PC-9 (cell line): ENCODE results near the gene GUCY1A2.
"Not testable (repeated sequence)": the region's sequence is repeated elsewhere in the genome, so short reads cannot be mapped to it uniquely, and the experiment has no call there.

Experiments
- EZH2 ChIP-seq: fragments of 200-600 bp; sonication (generic); IDR thresholded peaks from 2 replicates; pipeline ENCODE4 v1.8.0; 2017; ENCODE audit warnings: antibody characterized with exemption, low read depth
- TF ChIP-seq, protein P1 (sequence below): fragments of 200-600 bp; sonication (generic); conservative IDR thresholded peaks from 2 replicates; pipeline ENCODE4 v1.6.1; 2017; ENCODE audit warnings: mixed run types, antibody characterized with exemption, mild to moderate bottlenecking, moderate library complexity

DNA sequence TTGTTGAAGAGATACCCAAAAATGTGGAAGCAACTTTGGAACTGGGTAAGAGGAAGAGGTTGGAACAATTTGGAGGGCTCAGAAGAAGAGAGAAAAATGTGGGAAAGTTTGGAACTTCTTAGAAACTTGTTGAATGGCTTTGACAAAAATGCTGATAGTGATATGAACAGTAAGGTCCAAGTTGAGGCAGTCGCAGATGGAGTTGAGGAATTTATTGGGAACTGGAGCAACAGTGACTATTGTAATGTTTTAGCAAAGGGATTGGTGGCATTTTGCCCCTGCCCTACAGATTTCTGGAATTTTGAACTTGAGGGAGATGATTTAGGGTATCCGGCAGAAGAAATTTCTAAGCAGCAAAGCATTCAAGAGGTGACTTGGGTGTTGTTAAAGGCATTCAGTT, 32.6 kb upstream of the GUCY1A2 start:
- TF ChIP-seq, protein P1, sequence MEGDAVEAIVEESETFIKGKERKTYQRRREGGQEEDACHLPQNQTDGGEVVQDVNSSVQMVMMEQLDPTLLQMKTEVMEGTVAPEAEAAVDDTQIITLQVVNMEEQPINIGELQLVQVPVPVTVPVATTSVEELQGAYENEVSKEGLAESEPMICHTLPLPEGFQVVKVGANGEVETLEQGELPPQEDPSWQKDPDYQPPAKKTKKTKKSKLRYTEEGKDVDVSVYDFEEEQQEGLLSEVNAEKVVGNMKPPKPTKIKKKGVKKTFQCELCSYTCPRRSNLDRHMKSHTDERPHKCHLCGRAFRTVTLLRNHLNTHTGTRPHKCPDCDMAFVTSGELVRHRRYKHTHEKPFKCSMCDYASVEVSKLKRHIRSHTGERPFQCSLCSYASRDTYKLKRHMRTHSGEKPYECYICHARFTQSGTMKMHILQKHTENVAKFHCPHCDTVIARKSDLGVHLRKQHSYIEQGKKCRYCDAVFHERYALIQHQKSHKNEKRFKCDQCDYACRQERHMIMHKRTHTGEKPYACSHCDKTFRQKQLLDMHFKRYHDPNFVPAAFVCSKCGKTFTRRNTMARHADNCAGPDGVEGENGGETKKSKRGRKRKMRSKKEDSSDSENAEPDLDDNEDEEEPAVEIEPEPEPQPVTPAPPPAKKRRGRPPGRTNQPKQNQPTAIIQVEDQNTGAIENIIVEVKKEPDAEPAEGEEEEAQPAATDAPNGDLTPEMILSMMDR: not testable (repeated sequence)
- TF ChIP-seq EZH2: not testable (repeated sequence)
